GM19372 (cell line): ENCODE measurements around the gene PTPRH.

ENCODE experiments used
- ATAC-seq: cut with Tn5 transposase; IDR thresholded peaks from one replicate; pipeline ENCODE4 v1.9.1; 2021; ENCODE audit warnings: mild to moderate bottlenecking, low read depth, moderate library complexity; ENCODE audit not compliant: unreplicated experiment

PTPRH gene

GRCh38 chr19:55208880-55209692 lies at the start of gene PTPRH:
PTPRH (minus strand) TSS chr19:55209501; CDS start chr19:55209433, 68 bp downstream.
- ATAC-seq = no peak

GRCh38 chr19:55258476-55258827 lies 49.2 kb upstream of the PTPRH start:
- ATAC-seq = peak; percentile 19

GRCh38 chr19:55257461-55258420 lies 48.4 kb upstream of the PTPRH start:
- ATAC-seq = no peak

- ATAC-seq = no peak
Observed at GRCh38 chr19:55256562-55257460, 47.5 kb upstream of the PTPRH start.

GRCh38 chr19:55255618-55256423 lies 46.5 kb upstream of the PTPRH start:
- ATAC-seq = no peak

- ATAC-seq = no peak
Observed at GRCh38 chr19:55254625-55254977, 45.3 kb upstream of the PTPRH start.

GRCh38 chr19:55253842-55254624 lies 44.7 kb upstream of the PTPRH start:
- peak; percentile 48 for ATAC-seq

GRCh38 chr19:55252760-55253663 lies 43.7 kb upstream of the PTPRH start:
- no peak for ATAC-seq

GRCh38 chr19:55251341-55252081 lies 42.2 kb upstream of the PTPRH start:
- no peak for ATAC-seq

- ATAC-seq = no peak
Observed at GRCh38 chr19:55250262-55251036, 41.1 kb upstream of the PTPRH start.

- no peak for ATAC-seq
Observed at GRCh38 chr19:55249841-55250240, 40.5 kb upstream of the PTPRH start.

- no peak for ATAC-seq
Observed at GRCh38 chr19:55248704-55249103, 39.4 kb upstream of the PTPRH start.

GRCh38 chr19:55248166-55248675 lies 38.9 kb upstream of the PTPRH start:
- no peak for ATAC-seq

- ATAC-seq = no peak
Observed at GRCh38 chr19:55247621-55248099, 38.4 kb upstream of the PTPRH start.

- no peak for ATAC-seq
Observed at GRCh38 chr19:55246462-55247451, 37.5 kb upstream of the PTPRH start.
